GM10248 (cell line): ENCODE measurements around the gene PCDHGC5.

Experiments used
- CTCF ChIA-PET: fragments of 300-600 bp; sonication (Branson Sonifier 250); formaldehyde crosslinking; extraction: SDS; loops from one replicate; lab custom pipeline; 2021; ENCODE audit warnings: antibody characterized with exemption; lab: Yijun Ruan, JAX
- POLR2A ChIA-PET: fragments of 350-650 bp; sonication (Branson Sonifier 250); formaldehyde crosslinking; extraction: SDS; loops from one replicate; lab custom pipeline; 2020; ENCODE audit warnings: antibody characterized with exemption; lab: Yijun Ruan, JAX
- DNase-seq: peaks from one replicate; pipeline ENCODE4 v3.0.0; 2012; ENCODE audit errors: extremely low spot score
- CTCF ChIP-seq: IDR thresholded peaks from 2 replicates; pipeline ENCODE4 v1.5.1; 2012; ENCODE audit warnings: mild to moderate bottlenecking, low read depth; ENCODE audit errors: extremely low read depth, missing control alignments, control extremely low read depth

PCDHGC5 gene

GRCh38 chr5:141529002-141529401 lies 40.1 kb downstream of the PCDHGC5 start:
- CTCF ChIA-PET: interaction anchor here (1.0 to 11.2 kb wide), 11 partner anchors 14 to 170 kb away, joined by 3 to 127 read pairs (median 10); partner anchors contain the start of genes DIAPH1, PCDHGA10, PCDHGA11 and PCDHGB7
- peak; percentile 36 for DNase-seq
- POLR2A ChIA-PET: no interaction called here
- TF ChIP-seq CTCF: no peak

- ChIA-PET CTCF (interaction anchor here (1.2 to 11.2 kb wide), 6 partner anchors 15 to 122 kb away, joined by 4 to 127 read pairs (median 17); partner anchors contain the start of genes PCDHGA10, PCDHGA11, PCDHGB6 and PCDHGB7), POLR2A (no interaction called here)
- no peak for TF ChIP-seq CTCF
- no peak for DNase-seq
Observed at GRCh38 chr5:141529873-141530272, 41.0 kb downstream of the PCDHGC5 start.

- ChIA-PET POLR2A (no interaction called here), CTCF (interaction anchor here (1.1 to 5.9 kb wide), 5 partner anchors 8 to 120 kb away, joined by 3 to 59 read pairs (median 11); partner anchors contain the start of genes PCDHGA10 and PCDHGA11)
- no peak for DNase-seq
- no peak for TF ChIP-seq CTCF
Observed at GRCh38 chr5:141532726-141533125, 43.8 kb downstream of the PCDHGC5 start.

DNA sequence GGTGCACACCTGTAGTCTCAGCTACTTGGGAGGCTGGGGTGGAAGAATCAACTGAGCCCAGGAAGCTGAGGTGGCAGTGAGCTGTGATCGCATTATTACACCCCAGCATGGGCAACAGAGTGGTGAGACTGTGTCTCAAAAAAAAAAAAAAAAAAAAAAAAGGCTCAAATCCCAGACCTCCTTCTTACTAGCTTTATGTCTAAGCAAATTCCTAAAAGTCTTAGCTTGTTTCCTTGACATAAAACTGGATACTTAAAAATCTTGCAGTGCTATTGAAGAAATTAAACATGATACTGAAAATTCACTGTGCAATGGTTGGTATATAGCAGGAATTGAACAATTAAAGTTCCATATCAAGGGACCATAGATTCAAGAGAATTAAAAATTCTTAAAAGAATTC lies 45.0 kb downstream of the PCDHGC5 start:
- no peak for DNase-seq
- POLR2A ChIA-PET: no interaction called here
- TF ChIP-seq CTCF: no peak
- CTCF ChIA-PET: interaction anchor here (0.8 to 2.9 kb wide), 10 partner anchors 9 to 121 kb away, joined by 3 to 15 read pairs (median 5); partner anchors contain the start of genes PCDHGA10 and PCDHGA11

GRCh38 chr5:141534492-141535213 lies 45.8 kb downstream of the PCDHGC5 start:
- ChIA-PET CTCF (interaction anchor here (1.1 to 4.0 kb wide), 9 partner anchors 8 to 33 kb away, joined by 3 to 30 read pairs (median 7); no protein-coding TSS in a partner anchor), POLR2A (no interaction called here)
- TF ChIP-seq CTCF: no peak
- no peak for DNase-seq
